Fibroblast of lung (primary cell): ENCODE results near the gene PADI1.

ENCODE experiments used
- CTCF ChIP-seq, 2 donors: IDR thresholded peaks in 1 of 2; conservative IDR thresholded peaks in 1 of 2; 1 replicate in 1 of 2; 2 replicates in 1 of 2; pipeline ENCODE4 v1.5.1; 2011 to 2012; ENCODE audit warnings: low read length in 2 of 2, control low read depth in 1 of 2, inconsistent platforms in 1 of 2, low read depth in 1 of 2, mild to moderate bottlenecking in 1 of 2
- EZH2 ChIP-seq: IDR thresholded peaks from 2 replicates; pipeline ENCODE4 v1.5.1; 2012; ENCODE audit warnings: low read length, control low read depth, mild to moderate bottlenecking; ENCODE audit errors: missing control alignments

- TF ChIP-seq CTCF (conservative IDR thresholded peaks at IDR 0.05 in 1 of 2, IDR thresholded peaks at IDR 0.05 in 1 of 2; ENCODE audit: low read depth in 1 of 2, low read length in 2 of 2) (no peak), EZH2 (no peak)
Observed at GRCh38 chr1:17276568-17276967, 71.6 kb downstream of the PADI1 start.
